Endothelial cell of umbilical vein (primary cell): ENCODE data around the gene SUGP1. TPM values are rescaled to one million over a fixed set of nuclear protein-coding genes. Genes with fewer than 3 reads are reported as not detected.

Experiments used
- BruUV-seq: library from RNA; stranded (reverse); fragments of 400-500 nt; replicated peaks from 2 replicates; lab custom pipeline; 2021; lab: Mats Ljungman, UMichigan
- CTCF ChIA-PET: fragments of 300-600, 350-600 bp; sonication (Branson Sonifier 250); formaldehyde crosslinking; loops from one replicate; lab custom pipeline; 2021; ENCODE audit warnings: antibody characterized with exemption, inconsistent platforms; lab: Charles Lee
- POLR2A ChIA-PET: fragments of 300-600, 350-600 bp; sonication (Branson Sonifier 250); formaldehyde crosslinking; loops from one replicate; lab custom pipeline; 2021; ENCODE audit warnings: antibody characterized with exemption, inconsistent platforms; lab: Charles Lee
- DNase-seq: peaks from one replicate; pipeline ENCODE4 v3.0.0-alpha.2; 2011; ENCODE audit warnings: low read depth, low spot score
- FAIRE-seq: peaks from 2 replicates; lab custom pipeline; 2011; peaks lifted over from hg19 to GRCh38; lab: Jason Lieb, UNC
- H2AFZ ChIP-seq: 2 replicates; pipeline ENCODE4 v1.6.0; 2012; ENCODE audit warnings: low read depth, low read length, control low read depth, inconsistent platforms
- H3K27ac ChIP-seq: 2 replicates; pipeline ENCODE4 v1.5.1; 2011; ENCODE audit warnings: low read depth, mild to moderate bottlenecking, control low read depth, low read length, moderate library complexity; ENCODE audit not compliant: insufficient read depth
- H3K27me3 ChIP-seq, 2 experiments: 2 replicates each; pipeline versions ENCODE4 v1.6.0 to v1.6.1; 2011; ENCODE audit warnings: low read length in 2 of 2, mixed read lengths in 1 of 2; ENCODE audit not compliant: control insufficient read depth in 2 of 2, insufficient read depth in 2 of 2
- H3K36me3 ChIP-seq, 2 experiments: 2 replicates in 1 of 2; 3 replicates in 1 of 2; pipeline ENCODE4 v1.5.1; 2011; ENCODE audit warnings: low read length in 2 of 2, mild to moderate bottlenecking in 1 of 2, moderate library complexity in 1 of 2; ENCODE audit not compliant: control insufficient read depth in 2 of 2, insufficient read depth in 2 of 2; ENCODE audit errors: extremely low read depth in 1 of 2
- H3K4me1 ChIP-seq: 3 replicates; pipeline ENCODE4 v1.5.1; 2011; ENCODE audit warnings: mild to moderate bottlenecking, low read length; ENCODE audit not compliant: control insufficient read depth, insufficient read depth; ENCODE audit errors: extremely low read depth
- H3K4me2 ChIP-seq: 2 replicates; pipeline ENCODE4 v1.6.1; 2011; ENCODE audit warnings: low read length, control low read depth, mixed read lengths; ENCODE audit not compliant: insufficient read depth
- H3K4me3 ChIP-seq, 3 experiments: fragments of 200-600 bp in 1 of 3; sonication (generic), shearing (Covaris generic) in 1 of 3; replicated peaks in 1 of 3; 2 replicates each; pipeline ENCODE4 v1.5.1; 2011 to 2016; ENCODE audit warnings: control low read depth in 3 of 3, low read length in 3 of 3, mild to moderate bottlenecking in 2 of 3, inconsistent platforms in 1 of 3, low read depth in 1 of 3, moderate library complexity in 1 of 3; ENCODE audit not compliant: insufficient read depth in 1 of 3
- H3K79me2 ChIP-seq: 2 replicates; pipeline ENCODE4 v1.6.0; 2012; ENCODE audit warnings: low read length, inconsistent platforms; ENCODE audit not compliant: control insufficient read depth, insufficient read depth
- H3K9ac ChIP-seq: replicated peaks from 2 replicates; pipeline ENCODE3; 2011; ENCODE audit warnings: low read length, control low read depth; ENCODE audit not compliant: insufficient read depth; ENCODE audit errors: extremely low read depth
- H3K9me1 ChIP-seq: replicated peaks from 3 replicates; pipeline ENCODE4 v1.6.0; 2011; ENCODE audit warnings: mild to moderate bottlenecking, low read length; ENCODE audit not compliant: control insufficient read depth, insufficient read depth; ENCODE audit errors: extremely low read depth
- H3K9me3 ChIP-seq: replicated peaks from 2 replicates; pipeline ENCODE4 v1.5.1; 2012; ENCODE audit warnings: low read length, inconsistent platforms; ENCODE audit not compliant: control insufficient read depth, insufficient read depth
- H4K20me1 ChIP-seq: replicated peaks from 2 replicates; pipeline ENCODE3; 2011; ENCODE audit warnings: mild to moderate bottlenecking, low read length; ENCODE audit not compliant: control insufficient read depth, insufficient read depth; ENCODE audit errors: extremely low read depth
- CTCF ChIP-seq, 2 donors: IDR thresholded peaks; 1 replicate in 1 of 2; 2 replicates in 1 of 2; pipeline ENCODE4 v1.5.1; 2011; ENCODE audit warnings: low read length in 2 of 2, mild to moderate bottlenecking in 2 of 2, moderate library complexity in 2 of 2, control low read depth in 1 of 2, inconsistent platforms in 1 of 2, low read depth in 1 of 2; ENCODE audit not compliant: insufficient read depth in 1 of 2; ENCODE audit errors: extremely low read depth in 1 of 2
- EZH2 ChIP-seq: IDR thresholded peaks from 2 replicates; pipeline ENCODE4 v1.6.1; 2012; ENCODE audit warnings: borderline replicate concordance, low read depth, mild to moderate bottlenecking, moderate library complexity, low read length, inconsistent platforms; ENCODE audit not compliant: severe bottlenecking
- FOS ChIP-seq: IDR thresholded peaks from 2 replicates; pipeline ENCODE4 v1.6.1; 2011; ENCODE audit warnings: mild to moderate bottlenecking, low read length, moderate library complexity, borderline replicate concordance; ENCODE audit not compliant: insufficient read depth
- GATA2 ChIP-seq: IDR thresholded peaks from 2 replicates; pipeline ENCODE4 v1.7.0; 2011; ENCODE audit warnings: low read depth, mild to moderate bottlenecking, moderate library complexity, mixed read lengths, low read length; ENCODE audit not compliant: insufficient read length, insufficient read depth
- JUN ChIP-seq: IDR thresholded peaks from 2 replicates; pipeline ENCODE4 v1.6.1; 2011; ENCODE audit warnings: borderline replicate concordance, low read depth; ENCODE audit not compliant: insufficient read length, insufficient read depth
- MAX ChIP-seq: IDR thresholded peaks from 2 replicates; pipeline ENCODE4 v1.6.1; 2011; ENCODE audit not compliant: insufficient read depth, insufficient read length
- MYC ChIP-seq: IDR thresholded peaks from one replicate; pipeline ENCODE4 v1.6.1; 2011; ENCODE audit warnings: mild to moderate bottlenecking, low read depth, low read length
- POLR2A ChIP-seq: IDR thresholded peaks from 2 replicates; pipeline ENCODE4 v1.6.1; 2012; ENCODE audit warnings: low read depth, mild to moderate bottlenecking, control low read depth, low read length
- POLR2AphosphoS5 ChIP-seq: IDR thresholded peaks from 2 replicates; pipeline ENCODE4 v1.6.1; 2012; ENCODE audit warnings: low read depth, mild to moderate bottlenecking, control low read depth, low read length, moderate library complexity; ENCODE audit not compliant: insufficient read depth
- dilution Hi-C: fragments of 300-500 bp; cut with MboI; formaldehyde crosslinking; loops from one replicate; pipeline ENCODE4 v1.15.0; 2019; ENCODE audit warnings: low sequenced_read_pairs; ENCODE audit not compliant: extremely low pct_ligation_motif_present
- intact Hi-C: fragments of 100-400 bp; cut with micrococcal nuclease; formaldehyde crosslinking; loops from one replicate; pipeline ENCODE4 v1.10.0; 2022
- polyA plus RNA-seq, 4 experiments: library from polyadenylated mRNA; depleted of rRNA in 3 of 4; stranded (reverse) in 3 of 4; unstranded in 1 of 4; fragments of >200 nt; gene quantifications; 2 replicates each; pipeline versions ENCODE4 v1.2.1 to v1.2.3, GENCODE V29; 2011 to 2012; ENCODE audit warnings: missing spikeins in 1 of 4
- total RNA-seq: library from RNA; stranded (reverse); gene quantifications from 2 replicates; pipeline ENCODE4 v1.2.3, GENCODE V29; 2021

SUGP1 gene
- total and polyA plus RNA-seq, 2 donors (not counting 3 experiments of a cell fraction or from before 2014, with no cell fraction given): 41.0 to 64.7 TPM

- no peak overlapping the region for H3K27ac ChIP-seq
- H3K27me3 ChIP-seq: peaks cover 7 to 8% of the 10 kb centered on the region in 2 experiments
- no TSS peak for BruUV-seq
- H3K36me3 ChIP-seq: peaks cover 0 to 9% of the 10 kb centered on the region in 2 experiments
- no peak overlapping the region for H3K4me2 ChIP-seq
- intact Hi-C loops (no loop called here), dilution Hi-C loops (no loop called here)
- no peak overlapping the region for H3K4me3 ChIP-seq
- no peak for TF ChIP-seq EZH2
- no peak for TF ChIP-seq MYC
- TF ChIP-seq POLR2AphosphoS5: no peak
- no peak for TF ChIP-seq MAX
- TF ChIP-seq POLR2A: no peak
- TF ChIP-seq JUN: no peak
- TF ChIP-seq GATA2: no peak
- TF ChIP-seq CTCF (IDR thresholded peaks at IDR 0.05; ENCODE audit: extremely low read depth in 1 of 2, insufficient read depth in 1 of 2, low read depth in 1 of 2, low read length in 2 of 2): no peak
- TF ChIP-seq FOS: no peak
- no peak overlapping the region for H3K9ac ChIP-seq
- no peaks in the 10 kb centered on the region for H3K4me1 ChIP-seq
- no peaks in the 10 kb centered on the region for H3K79me2 ChIP-seq
- H3K9me3 ChIP-seq: no peaks in the 10 kb centered on the region
- POLR2A ChIA-PET: no interaction called here
- CTCF ChIA-PET: no interaction called here
- H4K20me1 ChIP-seq: no peaks in the 10 kb centered on the region
- FAIRE-seq: no peak
- no peaks in the 10 kb centered on the region for H3K9me1 ChIP-seq
- H2AFZ ChIP-seq: no peak overlapping the region
- DNase-seq: no peak
Measured at GRCh38 chr19:19271828-19272599, 48.3 kb downstream of the SUGP1 start.
